ENCODE results near the gene PCBP3. TPM values are rescaled to one million over a fixed set of nuclear protein-coding genes. Genes with fewer than 3 reads are reported as not detected.
A peak's percentile ranks its signal among the peaks of the same experiment; 100 is the strongest.

The PCBP3 gene
- total RNA-seq, 1 donor from 2014 or later, result not detected

- no peak overlapping the region for H3K4me3 ChIP-seq (ENCODE audit: low read depth, low read length)
- DNase-seq (ENCODE audit: low read depth), result no peak
- no peak for TF ChIP-seq CTCF (conservative IDR thresholded peaks at IDR 0.05; ENCODE audit: low read depth, low read length)
These were observed 173.3 kb downstream of the PCBP3 start for GRCh38 chr21:45816794-45817193.

- DNase-seq (ENCODE audit: low read depth), result no peak
- TF ChIP-seq CTCF (conservative IDR thresholded peaks at IDR 0.05; ENCODE audit: low read depth, low read length), result no peak
- no peak overlapping the region for H3K4me3 ChIP-seq (ENCODE audit: low read depth, low read length)
These were observed 173.8 kb downstream of the PCBP3 start for GRCh38 chr21:45817345-45817744.

- peak; percentile 61 for DNase-seq (ENCODE audit: low read depth)
- TF ChIP-seq CTCF (conservative IDR thresholded peaks at IDR 0.05; ENCODE audit: low read depth, low read length), result no peak
- H3K4me3 ChIP-seq (ENCODE audit: low read depth, low read length), result no peak overlapping the region
These were observed 174.9 kb downstream of the PCBP3 start for GRCh38 chr21:45818276-45818903.

- no peak overlapping the region for H3K4me3 ChIP-seq (ENCODE audit: low read depth, low read length)
- TF ChIP-seq CTCF (conservative IDR thresholded peaks at IDR 0.05; ENCODE audit: low read depth, low read length), result no peak
- DNase-seq (ENCODE audit: low read depth), result peak; percentile 51
These were observed 175.4 kb downstream of the PCBP3 start for GRCh38 chr21:45818904-45819285.

GRCh38 chr21:45819478-45820170 is 176.1 kb downstream of the PCBP3 start:
- H3K4me3 ChIP-seq (ENCODE audit: low read depth, low read length), result no peak overlapping the region
- DNase-seq (ENCODE audit: low read depth), result no peak
- no peak for TF ChIP-seq CTCF (conservative IDR thresholded peaks at IDR 0.05; ENCODE audit: low read depth, low read length)

- peak; percentile 87 for TF ChIP-seq CTCF (conservative IDR thresholded peaks at IDR 0.05; ENCODE audit: low read depth, low read length)
These were observed 176.9 kb downstream of the PCBP3 start for GRCh38 chr21:45820171-45821091.

More at GRCh38 chr21:45820171-45821091, 176.9 kb downstream of the PCBP3 start:
- peak; percentile 16 for DNase-seq (ENCODE audit: low read depth)
- H3K4me3 ChIP-seq (ENCODE audit: low read depth, low read length), result no peak overlapping the region
